Caco-2 (cell line): ENCODE data around the gene PROSER3. TPM values are rescaled to one million over a fixed set of nuclear protein-coding genes. Genes with fewer than 3 reads are reported as not detected.

Experiments used
- BruUV-seq: library from RNA; stranded (reverse); fragments of 400-500 nt; replicated peaks from 2 replicates; lab custom pipeline; 2021; lab: Mats Ljungman, UMichigan
- CTCF ChIA-PET: fragments of 300-600 bp; sonication (Branson Sonifier 250); formaldehyde crosslinking; loops from one replicate; lab custom pipeline; 2022; ENCODE audit warnings: antibody characterized with exemption; lab: Charles Lee
- POLR2A ChIA-PET: fragments of 300-600 bp; sonication (Branson Sonifier 250); formaldehyde crosslinking; loops from one replicate; lab custom pipeline; 2022; ENCODE audit warnings: antibody characterized with exemption; lab: Charles Lee
- DNase-seq, 2 experiments: peaks; one replicate each; pipeline versions ENCODE4 v3.0.0 to v3.0.0-alpha.2; 2020 to 2022
- H3K27me3 ChIP-seq: replicated peaks from 2 replicates; pipeline ENCODE4 v1.6.0; 2011; ENCODE audit warnings: low read length; ENCODE audit not compliant: control insufficient read depth, insufficient read depth
- H3K36me3 ChIP-seq: 2 replicates; pipeline ENCODE4 v1.5.1; 2011; ENCODE audit warnings: low read length; ENCODE audit not compliant: control insufficient read depth, insufficient read depth
- H3K4me1 ChIP-seq: fragments of 250-450 bp; sonication (Bioruptor Pico); 2 replicates; pipeline ENCODE4 v1.5.1; 2020; ENCODE audit warnings: mild to moderate bottlenecking
- H3K4me3 ChIP-seq: 2 replicates; pipeline ENCODE4 v1.5.1; 2011; ENCODE audit warnings: low read depth, mild to moderate bottlenecking, control low read depth, low read length
- H3K9me3 ChIP-seq: fragments of 250-450 bp; sonication (Bioruptor Pico); 2 replicates; pipeline ENCODE4 v1.5.1; 2020; ENCODE audit warnings: mild to moderate bottlenecking, moderate library complexity
- H3K27ac Mint-ChIP-seq: one replicate; pipeline ENCODE4 v1.8.0; 2022; ENCODE audit warnings: mixed read lengths; ENCODE audit not compliant: unreplicated experiment
- H3K27me3 Mint-ChIP-seq: one replicate; pipeline ENCODE4 v1.8.0; 2022; ENCODE audit warnings: mixed read lengths; ENCODE audit not compliant: insufficient read depth, unreplicated experiment
- H3K36me3 Mint-ChIP-seq: one replicate; pipeline ENCODE4 v1.8.0; 2022; ENCODE audit warnings: mild to moderate bottlenecking, mixed read lengths; ENCODE audit not compliant: insufficient read depth, unreplicated experiment
- H3K4me1 Mint-ChIP-seq: one replicate; pipeline ENCODE4 v1.8.0; 2022; ENCODE audit warnings: low read depth, mixed read lengths; ENCODE audit not compliant: unreplicated experiment
- H3K4me3 Mint-ChIP-seq: one replicate; pipeline ENCODE4 v1.8.0; 2022; ENCODE audit warnings: mild to moderate bottlenecking, moderate library complexity, mixed read lengths; ENCODE audit not compliant: unreplicated experiment
- H3K9me3 Mint-ChIP-seq: one replicate; pipeline ENCODE4 v1.8.0; 2022; ENCODE audit warnings: mixed read lengths; ENCODE audit not compliant: unreplicated experiment
- CTCF ChIP-seq, 2 experiments: fragments of 200-600 bp in 1 of 2; IDR thresholded peaks; 1 replicate in 1 of 2; 2 replicates in 1 of 2; pipeline versions ENCODE4 v1.5.1 to v1.8.0; 2011 to 2022; ENCODE audit warnings: antibody characterized with exemption in 1 of 2, control low read depth in 1 of 2, inconsistent platforms in 1 of 2, low read depth in 1 of 2, low read length in 1 of 2, mild to moderate bottlenecking in 1 of 2, moderate library complexity in 1 of 2; ENCODE audit not compliant: insufficient read depth in 1 of 2, severe bottlenecking in 1 of 2, unreplicated experiment in 1 of 2
- intact Hi-C: fragments of 100-400 bp; cut with micrococcal nuclease; formaldehyde crosslinking; loops from one replicate; pipeline ENCODE4 v1.10.0; 2022; ENCODE audit not compliant: unreplicated experiment
- total RNA-seq: library from RNA; stranded (reverse); gene quantifications from 2 replicates; pipeline ENCODE4 v1.2.3, GENCODE V29; 2022

PROSER3 gene
- total RNA-seq, 1 experiment from 2014 or later, result 34.6 TPM

DNA sequence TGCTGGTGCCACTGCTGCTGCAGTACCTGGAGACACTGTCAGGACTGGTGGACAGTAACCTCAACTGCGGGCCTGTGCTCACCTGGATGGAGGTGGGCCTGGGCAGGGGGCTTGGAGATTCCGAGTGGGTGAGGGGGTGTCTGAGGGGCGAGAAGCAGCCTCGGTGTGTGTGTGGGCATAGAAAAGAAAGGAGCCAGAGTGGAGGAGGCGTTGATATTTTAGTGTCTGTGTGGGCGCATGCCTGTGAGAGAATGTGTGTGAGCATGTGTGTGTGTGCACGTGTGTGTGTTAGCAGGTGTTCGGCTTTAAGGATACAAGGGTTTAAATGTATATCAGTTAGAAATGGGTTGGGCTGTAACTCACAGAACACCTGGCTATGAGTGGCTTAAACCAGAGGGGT, 21.1 kb downstream of the PROSER3 start:
- Histone ChIP-seq H3K4me3 (no peak overlapping the region), H3K4me1 (no peaks in the 10 kb centered on the region), H3K27me3 (no peaks in the 10 kb centered on the region), H3K36me3 (no peaks in the 10 kb centered on the region; the same call in 1 of the 2 replicates), H3K9me3 (no peaks in the 10 kb centered on the region)
- no peak for DNase-seq
- Mint-ChIP-seq H3K4me1 (peaks cover 17% of the 10 kb centered on the region), H3K27ac (no peak overlapping the region), H3K36me3 (peaks cover 18% of the 10 kb centered on the region), H3K9me3 (no peaks in the 10 kb centered on the region), H3K4me3 (no peak overlapping the region), H3K27me3 (peaks cover 3% of the 10 kb centered on the region)
- CTCF ChIA-PET, result no interaction called here
- intact Hi-C loops, result no loop called here
- no TSS peak for BruUV-seq
- TF ChIP-seq CTCF (IDR thresholded peaks at IDR 0.05; ENCODE audit: insufficient read depth in 1 of 2, low read depth in 1 of 2, low read length in 1 of 2, severe bottlenecking in 1 of 2, unreplicated experiment in 1 of 2), result no peak
- POLR2A ChIA-PET, result no interaction called here

DNA sequence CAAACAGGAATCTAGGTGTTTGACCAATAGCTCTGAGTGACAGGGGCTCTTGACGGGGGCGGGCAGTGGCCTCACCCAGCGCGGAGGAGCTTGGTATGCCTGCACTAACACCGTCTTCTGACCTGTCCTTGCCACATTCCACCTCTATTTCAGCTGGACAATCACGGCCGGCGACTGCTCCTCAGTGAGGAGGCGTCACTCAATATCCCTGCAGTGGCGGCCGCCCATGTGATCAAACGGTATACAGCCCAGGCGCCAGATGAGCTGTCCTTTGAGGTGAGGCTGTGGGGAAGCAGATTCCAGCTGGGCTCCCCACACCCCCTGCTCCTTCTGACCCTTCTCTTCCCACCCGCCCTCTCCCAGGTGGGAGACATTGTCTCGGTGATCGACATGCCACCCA, 22.1 kb downstream of the PROSER3 start:
- Histone ChIP-seq H3K9me3 (no peaks in the 10 kb centered on the region), H3K27me3 (no peaks in the 10 kb centered on the region), H3K36me3 (no peaks in the 10 kb centered on the region; the same call in 1 of the 2 replicates), H3K4me1 (no peaks in the 10 kb centered on the region), H3K4me3 (no peak overlapping the region)
- no peak overlapping the region for H3K4me3 Mint-ChIP-seq
- H3K36me3 Mint-ChIP-seq, result peaks cover 8% of the 10 kb centered on the region
- peaks cover 8% of the 10 kb centered on the region for H3K4me1 Mint-ChIP-seq
- ChIA-PET POLR2A (interaction anchor here (0.6 kb wide), 1 partner anchor 61 kb away, joined by 5 read pairs; no protein-coding TSS in a partner anchor), CTCF (no interaction called here)
- H3K27ac Mint-ChIP-seq, result no peak overlapping the region
- no peak for DNase-seq
- no peaks in the 10 kb centered on the region for H3K9me3 Mint-ChIP-seq
- intact Hi-C loops, result no loop called here
- no TSS peak for BruUV-seq
- no peak for TF ChIP-seq CTCF (IDR thresholded peaks at IDR 0.05; ENCODE audit: insufficient read depth in 1 of 2, low read depth in 1 of 2, low read length in 1 of 2, severe bottlenecking in 1 of 2, unreplicated experiment in 1 of 2)
- no peaks in the 10 kb centered on the region for H3K27me3 Mint-ChIP-seq

DNA sequence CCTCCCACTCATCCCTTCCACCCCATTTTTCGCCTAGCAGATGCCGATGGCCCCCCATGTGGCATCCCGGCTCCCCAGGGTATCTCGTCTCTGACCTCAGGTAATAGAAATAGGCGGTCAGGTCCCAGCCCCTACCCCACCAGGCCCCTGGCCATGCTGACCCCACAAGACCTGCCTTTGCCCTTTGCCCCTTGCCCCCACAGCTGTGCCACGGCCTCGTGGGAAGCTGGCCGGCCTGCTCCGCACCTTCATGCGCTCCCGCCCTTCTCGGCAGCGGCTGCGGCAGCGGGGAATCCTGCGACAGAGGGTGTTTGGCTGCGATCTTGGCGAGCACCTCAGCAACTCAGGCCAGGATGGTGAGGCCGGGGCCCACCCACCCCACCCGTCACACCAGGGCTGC, 22.7 kb downstream of the PROSER3 start:
- no peaks in the 10 kb centered on the region for H3K9me3 ChIP-seq
- peaks cover 5% of the 10 kb centered on the region for H3K36me3 Mint-ChIP-seq
- DNase-seq, result no peak
- no peaks in the 10 kb centered on the region for H3K4me1 ChIP-seq
- peaks cover 8% of the 10 kb centered on the region for H3K4me1 Mint-ChIP-seq
- ChIA-PET POLR2A (interaction anchor here (0.6 kb wide), 1 partner anchor 62 kb away, joined by 5 read pairs; no protein-coding TSS in a partner anchor), CTCF (no interaction called here)
- intact Hi-C loops, result no loop called here
- no peak overlapping the region for H3K27ac Mint-ChIP-seq
- H3K27me3 Mint-ChIP-seq, result no peaks in the 10 kb centered on the region
- TF ChIP-seq CTCF (IDR thresholded peaks at IDR 0.05; ENCODE audit: insufficient read depth in 1 of 2, low read depth in 1 of 2, low read length in 1 of 2, severe bottlenecking in 1 of 2, unreplicated experiment in 1 of 2), result no peak
- H3K36me3 ChIP-seq, result no peaks in the 10 kb centered on the region; the same call in 1 of the 2 replicates
- no peak overlapping the region for H3K4me3 Mint-ChIP-seq
- BruUV-seq, result no TSS peak
- H3K27me3 ChIP-seq, result no peaks in the 10 kb centered on the region
- no peak overlapping the region for H3K4me3 ChIP-seq
- H3K9me3 Mint-ChIP-seq, result no peaks in the 10 kb centered on the region
